Measurements from ENCODE around the gene B3GALT4.
"Not testable (repeated sequence)": the region's sequence is repeated elsewhere in the genome, so short reads cannot be mapped to it uniquely, and the experiment has no call there.

B3GALT4 gene

DNA sequence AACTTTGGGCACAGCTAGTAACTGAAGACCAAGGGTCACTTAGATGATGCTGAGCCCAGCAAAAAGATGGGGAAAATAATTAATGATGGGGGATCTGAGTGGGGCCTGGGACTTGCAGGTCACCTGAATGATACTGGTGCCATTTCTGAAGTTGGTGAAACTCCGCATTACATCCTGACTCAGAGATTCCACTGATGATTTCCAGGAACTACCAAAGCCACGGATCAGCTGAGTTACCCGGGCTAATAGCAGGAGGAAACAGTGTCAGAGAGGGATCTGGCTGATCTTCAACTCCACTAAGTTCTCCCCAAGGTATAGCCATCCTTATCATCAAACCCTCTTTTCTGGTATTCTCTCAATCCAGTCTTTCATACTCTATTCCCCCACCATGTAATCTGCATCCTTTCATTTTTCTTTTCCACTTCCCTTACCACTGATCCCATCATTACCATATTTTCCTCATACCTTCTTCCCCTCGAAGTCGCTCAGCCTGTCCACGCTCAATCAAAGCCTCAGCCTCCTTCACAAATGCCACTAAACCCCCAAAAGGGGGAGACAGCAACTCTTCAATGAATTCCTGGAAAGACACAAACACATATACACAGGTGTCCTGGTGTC is 25.4 kb upstream of the B3GALT4 start:
- in situ Hi-C loops (cut with MboI; ENCODE audit: low sequenced_read_pairs): no loop called here
- Histone ChIP-seq H3K4me1 (peaks cover 16% of the 10 kb centered on the region), H3K36me3 (replicated peaks) (peaks cover 3% of the 10 kb centered on the region; the same call in 1 of the 2 replicates), H3K27me3 (ENCODE audit: low read depth) (no peaks in the 10 kb centered on the region), H3K9me3 (no peaks in the 10 kb centered on the region), H3K4me3 (no peak overlapping the region)
- DNase-seq (ENCODE audit: low spot score in 2 of 2): no peak

DNA sequence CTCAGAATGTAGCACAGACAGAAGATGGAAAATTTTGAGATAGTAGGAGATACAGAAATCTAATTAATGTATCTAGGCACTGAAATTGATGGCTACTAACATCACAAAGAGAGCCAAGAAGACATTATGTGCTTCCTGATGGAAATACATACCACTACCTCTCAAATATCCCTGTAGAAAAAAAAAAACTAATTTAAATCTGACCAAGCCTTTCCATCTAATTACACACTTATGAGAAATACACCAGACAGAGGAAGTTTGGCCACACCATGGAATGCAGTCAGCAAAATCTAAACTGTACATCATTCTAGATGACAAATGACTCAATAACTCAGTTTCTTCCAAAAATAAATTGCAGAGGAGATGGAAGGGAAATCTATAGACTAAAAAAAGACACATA is 24.2 kb upstream of the B3GALT4 start:
- H3K36me3 ChIP-seq (replicated peaks): peaks cover 7% of the 10 kb centered on the region
- no peak overlapping the region for H3K4me3 ChIP-seq
- no peaks in the 10 kb centered on the region for H3K27me3 ChIP-seq (ENCODE audit: low read depth)
- in situ Hi-C loops (cut with MboI; ENCODE audit: low sequenced_read_pairs): no loop called here
- H3K4me1 ChIP-seq: peaks cover 16% of the 10 kb centered on the region
- no peak for DNase-seq (ENCODE audit: low spot score in 2 of 2)
- no peaks in the 10 kb centered on the region for H3K9me3 ChIP-seq

DNA sequence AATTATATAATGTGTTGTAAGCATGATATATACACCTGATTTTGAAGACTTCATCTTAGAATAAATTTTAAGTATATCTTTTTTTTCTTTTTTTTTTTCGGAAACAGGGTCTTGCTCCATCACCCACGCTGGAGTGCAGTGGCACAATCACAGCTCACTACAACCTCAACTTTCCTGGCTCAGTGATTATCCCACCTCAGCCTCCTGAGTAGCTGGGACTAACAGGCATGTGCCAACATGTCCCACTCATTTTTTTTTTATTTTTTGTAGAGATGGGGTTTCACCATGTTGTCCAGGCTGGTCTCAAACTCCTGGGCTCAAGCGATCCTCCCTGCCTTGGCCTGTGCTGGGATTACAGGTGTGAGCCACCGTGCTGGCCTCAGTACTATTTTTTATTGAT is 22.3 kb upstream of the B3GALT4 start:
- H3K27me3 ChIP-seq (ENCODE audit: low read depth): no peaks in the 10 kb centered on the region
- in situ Hi-C loops (cut with MboI; ENCODE audit: low sequenced_read_pairs): no loop called here
- peaks cover 5% of the 10 kb centered on the region for H3K4me1 ChIP-seq
- no peaks in the 10 kb centered on the region for H3K9me3 ChIP-seq
- no peak for DNase-seq (ENCODE audit: low spot score in 2 of 2)
- H3K4me3 ChIP-seq: no peak overlapping the region
- H3K36me3 ChIP-seq (replicated peaks): peaks cover 7% of the 10 kb centered on the region

DNA sequence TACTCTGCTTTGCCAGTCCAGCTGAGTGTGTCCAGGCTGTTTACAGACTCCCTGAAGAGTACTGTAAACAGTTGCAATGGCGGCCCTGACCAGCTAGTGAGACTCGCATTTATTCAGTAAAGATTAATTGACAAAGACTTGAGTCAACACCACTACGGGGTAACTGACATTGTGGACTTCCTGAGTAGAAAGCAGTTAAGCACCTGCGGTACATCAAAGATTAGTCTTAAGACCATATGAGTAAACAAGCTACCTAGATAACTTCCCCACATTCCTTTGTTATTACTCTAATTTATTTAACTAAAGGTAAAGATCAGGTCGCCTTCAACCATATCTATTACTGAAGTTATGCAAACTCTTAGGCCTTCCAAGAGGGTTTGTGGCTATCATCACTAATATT is 17.9 kb upstream of the B3GALT4 start:
- in situ Hi-C loops (cut with MboI; ENCODE audit: low sequenced_read_pairs): no loop called here
- H3K36me3 ChIP-seq (replicated peaks): peaks cover 13% of the 10 kb centered on the region

DNA sequence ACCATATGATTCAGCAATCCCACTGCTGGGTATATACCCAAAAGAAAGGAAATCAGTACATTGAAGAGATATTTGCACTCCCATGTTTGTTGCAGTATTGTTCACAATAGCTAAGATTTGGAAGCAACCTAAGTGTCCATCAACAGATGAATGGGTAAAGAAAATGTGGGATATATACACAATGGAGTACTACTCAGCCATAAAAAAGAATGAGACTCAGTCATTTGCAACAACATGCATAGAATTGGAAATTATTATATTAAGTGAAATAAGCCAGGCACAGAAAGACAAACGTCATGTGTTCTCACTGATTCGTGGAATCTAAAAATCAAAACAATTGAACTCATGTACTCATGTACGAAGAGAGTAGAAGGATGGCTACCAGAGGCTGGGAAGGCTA is 14.4 kb upstream of the B3GALT4 start:
- H3K4me3 ChIP-seq; H3K4me1 ChIP-seq; DNase-seq (ENCODE audit: low spot score in 2 of 2); in situ Hi-C loops (cut with MboI; ENCODE audit: low sequenced_read_pairs); H3K27me3 ChIP-seq (ENCODE audit: low read depth); H3K9me3 ChIP-seq: not testable (repeated sequence)
- peaks cover 35% of the 10 kb centered on the region for H3K36me3 ChIP-seq (replicated peaks)

More for the DNA sequence above, 17.9 kb upstream of the B3GALT4 start:
- H3K27me3 ChIP-seq (ENCODE audit: low read depth): no peaks in the 10 kb centered on the region
- no peaks in the 10 kb centered on the region for H3K4me1 ChIP-seq
- H3K4me3 ChIP-seq: no peak overlapping the region
- no peaks in the 10 kb centered on the region for H3K9me3 ChIP-seq
- DNase-seq (ENCODE audit: low spot score in 2 of 2): no peak

DNA sequence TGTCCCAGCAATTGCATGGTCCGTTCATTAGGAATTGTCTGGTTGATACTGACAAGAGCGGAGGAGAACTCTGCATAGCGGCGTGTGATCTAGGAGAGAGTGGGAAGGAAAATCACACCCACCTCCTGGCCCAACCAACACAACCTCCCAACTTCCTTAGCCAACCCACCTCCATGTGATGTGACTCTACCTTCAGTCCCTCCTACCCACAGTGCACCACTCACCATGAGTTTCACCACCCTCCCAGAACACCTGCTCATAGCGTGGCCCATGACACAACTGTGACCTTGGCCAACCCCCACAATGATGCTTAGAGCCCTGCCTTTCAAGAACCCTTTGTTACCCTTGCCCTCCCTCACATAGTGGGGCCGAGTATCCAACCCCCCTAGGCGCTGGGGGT is 12.9 kb upstream of the B3GALT4 start:
- in situ Hi-C loops (cut with MboI; ENCODE audit: low sequenced_read_pairs): no loop called here
- Histone ChIP-seq H3K4me1 (no peaks in the 10 kb centered on the region), H3K27me3 (ENCODE audit: low read depth) (no peaks in the 10 kb centered on the region), H3K4me3 (no peak overlapping the region), H3K9me3 (no peaks in the 10 kb centered on the region), H3K36me3 (replicated peaks) (peaks cover 43% of the 10 kb centered on the region)
- no peak for DNase-seq (ENCODE audit: low spot score in 2 of 2)

DNA sequence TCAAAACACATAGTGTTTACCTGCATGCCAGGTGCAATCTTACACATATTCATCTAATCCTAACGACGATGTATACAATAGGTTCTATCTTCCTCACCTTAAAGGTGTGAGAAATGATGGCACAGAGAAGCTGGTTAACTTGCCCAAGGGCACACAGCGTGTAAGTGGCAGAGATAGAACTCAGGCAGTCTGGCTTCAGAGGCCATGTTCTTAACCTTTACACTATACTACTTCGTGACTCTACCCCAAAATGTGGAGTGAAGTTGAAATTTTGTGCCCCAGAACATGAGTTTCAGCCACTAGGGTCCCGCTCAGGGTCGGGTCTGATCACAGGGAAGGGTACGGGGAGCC is 5.8 kb upstream of the B3GALT4 start:
- Histone ChIP-seq H3K36me3 (replicated peaks) (peaks cover 65% of the 10 kb centered on the region), H3K4me1 (peaks cover 20% of the 10 kb centered on the region), H3K4me3 (peak overlapping the region; percentile 78), H3K9me3 (no peaks in the 10 kb centered on the region), H3K27me3 (ENCODE audit: low read depth) (no peaks in the 10 kb centered on the region)
- in situ Hi-C loops (cut with MboI; ENCODE audit: low sequenced_read_pairs): no loop called here
- DNase-seq (ENCODE audit: low spot score in 2 of 2): no peak

DNA sequence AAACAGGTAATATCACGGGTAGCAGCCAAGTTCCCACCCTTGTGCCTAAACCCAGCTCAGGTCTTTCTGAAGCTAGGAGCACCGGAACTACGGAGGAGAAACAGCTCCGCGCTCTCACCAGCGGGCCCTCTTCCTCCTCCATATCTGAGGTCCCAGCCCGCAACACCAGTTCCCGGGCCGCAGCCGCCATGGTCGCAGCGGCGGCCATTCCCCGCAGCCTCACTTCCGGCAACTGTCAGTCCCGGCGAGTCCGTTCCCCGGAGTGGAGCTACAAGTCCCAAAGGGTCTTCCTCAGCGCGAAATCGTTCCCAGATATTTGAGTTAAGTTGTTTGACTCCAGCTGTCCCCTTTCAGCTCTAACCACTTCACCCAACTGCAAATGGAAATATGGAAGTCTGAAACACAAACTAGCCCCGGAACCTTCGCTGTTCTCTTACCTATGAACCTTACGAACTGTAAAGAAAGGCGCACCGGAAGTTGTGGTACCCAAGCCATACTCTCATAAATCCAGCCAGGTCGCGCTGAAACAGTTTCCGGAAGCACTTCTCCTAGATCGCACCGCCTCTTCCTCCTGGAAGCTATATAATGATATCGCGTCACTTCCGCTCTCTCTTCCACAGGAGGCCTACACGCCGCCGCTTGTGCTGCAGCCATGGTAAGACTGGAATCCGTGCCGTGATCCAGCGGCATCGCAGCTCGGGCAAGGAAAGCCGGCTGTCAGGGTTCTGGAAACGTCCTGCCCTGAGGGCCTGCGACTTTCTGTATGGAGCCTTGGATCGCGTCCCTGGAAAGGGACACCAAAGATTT is 5.3 kb upstream of the B3GALT4 start, which contains the start of the genes RPS18 and VPS52:
TSS of gene RPS18 (plus strand) at position 608 of the 807 bp plus-strand sequence. CDS start at position 653, 45 bp downstream.
TSS of gene VPS52 (minus strand) at position 409 of the 807 bp plus-strand sequence. CDS start at position 208, 201 bp downstream.
- H3K4me1 ChIP-seq: peaks cover 25% of the 10 kb centered on the region
- no peaks in the 10 kb centered on the region for H3K9me3 ChIP-seq
- H3K4me3 ChIP-seq: peak within 1 kb of the TSS; percentile 78
- in situ Hi-C loops (cut with MboI; ENCODE audit: low sequenced_read_pairs): no loop called here
- H3K27me3 ChIP-seq (ENCODE audit: low read depth): no peaks in the 10 kb centered on the region
- peak; percentile 92 to 93 for DNase-seq (ENCODE audit: low spot score in 2 of 2)
- H3K36me3 ChIP-seq (replicated peaks): peaks cover 65% of the 10 kb centered on the region

DNA sequence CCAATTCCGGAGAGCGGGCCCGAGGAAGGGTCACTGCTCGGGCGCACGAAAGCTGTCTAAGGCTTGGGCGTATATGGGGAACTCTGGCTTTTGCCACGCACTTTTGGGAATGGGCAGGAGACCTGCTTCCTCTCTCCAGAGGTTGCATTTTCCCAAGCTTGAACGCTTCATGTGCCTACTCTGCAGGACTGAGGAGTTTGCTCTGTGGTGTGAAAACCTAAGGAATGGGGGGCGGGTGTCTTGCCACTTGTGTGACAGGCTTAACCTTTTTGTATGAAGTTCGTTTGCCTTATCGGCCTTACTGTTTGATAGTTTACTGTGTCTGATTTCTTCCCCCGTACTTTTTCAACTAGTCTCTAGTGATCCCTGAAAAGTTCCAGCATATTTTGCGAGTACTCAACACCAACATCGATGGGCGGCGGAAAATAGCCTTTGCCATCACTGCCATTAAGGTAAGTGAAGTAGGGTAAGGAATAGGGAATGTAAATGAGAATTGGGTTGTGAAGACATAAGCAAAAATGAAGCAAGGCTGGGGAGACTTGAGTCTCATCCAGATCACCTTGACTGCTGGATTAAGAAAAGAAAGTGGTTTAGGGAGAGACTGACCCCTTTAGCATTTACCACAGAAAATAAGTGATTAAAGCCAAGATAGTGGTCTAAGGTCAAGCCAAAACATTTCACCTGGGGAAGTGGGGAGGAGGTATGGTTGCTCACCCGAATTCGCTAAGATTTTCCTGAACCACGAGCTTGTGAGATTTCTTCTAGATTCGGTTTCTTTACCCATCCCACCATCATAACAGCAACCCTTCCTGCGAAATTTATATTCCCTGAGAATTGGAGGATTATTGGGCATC is 4.4 kb upstream of the B3GALT4 start:
- H3K36me3 ChIP-seq (replicated peaks): peaks cover 61% of the 10 kb centered on the region
- in situ Hi-C loops (cut with MboI; ENCODE audit: low sequenced_read_pairs): no loop called here

DNA sequence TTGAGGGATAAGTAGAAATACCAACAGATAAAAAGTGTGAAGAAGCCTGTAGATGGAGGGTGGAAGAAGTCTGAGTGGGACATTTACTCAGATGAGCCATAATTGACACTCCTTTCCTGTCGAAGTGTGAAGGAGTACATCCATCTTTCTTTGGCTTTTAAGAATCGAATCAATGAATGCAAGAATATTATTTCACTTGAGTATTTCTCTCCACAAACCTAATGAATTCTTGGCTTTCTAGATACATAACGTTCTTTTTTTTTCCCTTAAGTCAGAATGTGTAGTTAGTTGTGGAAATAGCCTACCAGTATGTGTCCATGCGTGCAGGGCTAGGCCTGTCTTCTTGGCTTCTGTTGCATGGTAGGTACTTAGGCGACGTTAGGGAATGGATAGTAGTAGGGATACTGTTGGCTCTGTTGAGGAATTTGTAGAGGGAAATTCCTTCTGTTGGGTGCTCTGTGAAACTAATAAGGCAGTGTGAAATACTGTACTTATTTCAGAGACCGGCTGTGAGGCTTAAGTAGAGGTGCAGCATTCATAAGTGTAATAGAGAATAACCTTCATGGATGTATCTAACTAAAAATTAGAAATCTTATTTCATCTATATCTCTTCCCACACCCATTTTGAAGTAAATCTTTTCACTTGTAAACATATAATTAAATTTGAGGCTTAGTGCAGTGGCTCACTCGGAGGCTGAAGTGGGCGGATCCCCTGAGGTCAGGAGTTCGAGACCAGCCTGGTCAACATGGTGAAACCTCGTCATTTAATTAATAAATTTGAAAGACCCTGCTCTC is 3.6 kb upstream of the B3GALT4 start:
- no peaks in the 10 kb centered on the region for H3K9me3 ChIP-seq
- H3K36me3 ChIP-seq (replicated peaks): peaks cover 64% of the 10 kb centered on the region
- H3K4me3 ChIP-seq: peak overlapping the region; percentile 78
- H3K27me3 ChIP-seq (ENCODE audit: low read depth): no peaks in the 10 kb centered on the region
- peaks cover 25% of the 10 kb centered on the region for H3K4me1 ChIP-seq
- no peak for DNase-seq (ENCODE audit: low spot score in 2 of 2)
- in situ Hi-C loops (cut with MboI; ENCODE audit: low sequenced_read_pairs): no loop called here

More for the DNA sequence above, 4.4 kb upstream of the B3GALT4 start:
- H3K4me3 ChIP-seq: peak overlapping the region; percentile 78
- no peaks in the 10 kb centered on the region for H3K27me3 ChIP-seq (ENCODE audit: low read depth)
- no peak for DNase-seq (ENCODE audit: low spot score in 2 of 2)
- peaks cover 25% of the 10 kb centered on the region for H3K4me1 ChIP-seq
- H3K9me3 ChIP-seq: no peaks in the 10 kb centered on the region

DNA sequence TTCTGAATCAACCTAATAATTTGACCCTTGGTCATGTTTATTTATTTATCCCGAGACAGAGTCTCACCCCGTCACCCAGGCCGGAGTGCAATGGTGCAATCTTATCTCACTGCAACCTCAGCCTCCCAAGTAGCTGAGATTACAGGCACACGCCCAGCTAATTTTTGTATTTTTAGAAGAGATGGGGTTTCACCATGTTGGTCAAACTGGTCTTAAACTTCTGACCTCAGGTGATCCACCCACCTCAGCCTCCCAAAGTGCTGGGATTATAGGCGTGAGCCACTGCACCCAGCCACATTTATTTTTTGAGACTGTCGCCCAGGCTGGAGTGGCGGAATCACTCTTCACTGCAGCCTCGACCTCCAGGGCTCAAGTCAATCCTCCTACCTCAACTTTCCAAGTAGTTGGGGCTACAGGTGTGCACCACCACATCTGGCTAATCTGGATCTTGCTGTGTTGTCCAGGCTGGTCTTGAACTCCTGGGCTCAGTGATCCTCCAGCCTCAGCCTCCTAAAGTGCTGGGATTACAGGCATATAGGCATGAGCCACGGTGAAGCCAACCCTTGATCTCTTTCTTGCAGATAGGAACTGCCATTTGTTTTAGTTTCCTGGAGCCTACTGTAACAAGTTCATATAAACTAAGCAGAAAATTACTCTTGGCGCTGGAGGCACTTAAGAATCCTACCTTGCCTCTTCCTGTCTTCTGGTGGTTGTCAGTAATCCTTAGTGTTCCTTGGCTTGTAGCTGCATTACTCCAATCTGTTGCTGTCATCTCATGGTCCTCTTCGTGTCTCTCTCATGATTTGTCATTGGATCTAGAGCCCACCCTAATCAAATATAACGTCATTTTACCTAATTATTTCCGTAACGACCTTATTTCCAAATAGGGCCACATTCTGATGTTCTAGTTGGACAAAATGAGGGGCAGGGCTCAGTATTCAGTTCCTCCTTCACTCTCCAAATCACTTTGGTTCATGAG is 2.7 kb upstream of the B3GALT4 start:
- H3K4me3 ChIP-seq: peak overlapping the region; percentile 78
- in situ Hi-C loops (cut with MboI; ENCODE audit: low sequenced_read_pairs): no loop called here
- H3K27me3 ChIP-seq (ENCODE audit: low read depth): no peaks in the 10 kb centered on the region
- H3K9me3 ChIP-seq: no peaks in the 10 kb centered on the region
- H3K4me1 ChIP-seq: peaks cover 25% of the 10 kb centered on the region
- DNase-seq (ENCODE audit: low spot score in 2 of 2): no peak
- H3K36me3 ChIP-seq (replicated peaks): peaks cover 66% of the 10 kb centered on the region

DNA sequence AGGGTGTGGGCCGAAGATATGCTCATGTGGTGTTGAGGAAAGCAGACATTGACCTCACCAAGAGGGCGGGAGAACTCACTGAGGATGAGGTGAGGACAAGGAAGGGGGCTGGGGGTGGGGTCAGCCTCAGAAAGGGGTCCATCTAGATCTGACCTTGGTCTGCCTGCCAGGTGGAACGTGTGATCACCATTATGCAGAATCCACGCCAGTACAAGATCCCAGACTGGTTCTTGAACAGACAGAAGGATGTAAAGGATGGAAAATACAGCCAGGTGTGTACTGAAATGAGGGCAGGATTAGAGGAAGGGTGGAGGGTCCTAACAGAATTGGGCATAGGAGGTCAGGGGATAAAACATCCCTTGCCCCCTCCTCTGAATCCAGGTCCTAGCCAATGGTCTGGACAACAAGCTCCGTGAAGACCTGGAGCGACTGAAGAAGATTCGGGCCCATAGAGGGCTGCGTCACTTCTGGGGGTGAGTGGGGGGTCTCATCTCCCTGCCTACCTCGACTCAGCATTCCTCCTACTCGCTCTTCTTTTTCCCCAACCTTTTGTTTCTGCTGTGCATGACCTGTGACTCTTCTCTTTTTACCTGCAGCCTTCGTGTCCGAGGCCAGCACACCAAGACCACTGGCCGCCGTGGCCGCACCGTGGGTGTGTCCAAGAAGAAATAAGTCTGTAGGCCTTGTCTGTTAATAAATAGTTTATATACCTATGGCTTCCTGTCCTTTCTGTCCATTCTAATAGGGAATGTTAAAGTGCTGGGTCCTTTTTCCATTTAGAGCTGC is 935 bp upstream of the B3GALT4 start:
- peak overlapping the region; percentile 78 for H3K4me3 ChIP-seq
- in situ Hi-C loops (cut with MboI; ENCODE audit: low sequenced_read_pairs); H3K9me3 ChIP-seq; H3K27me3 ChIP-seq (ENCODE audit: low read depth): not testable (repeated sequence)
- DNase-seq (ENCODE audit: low spot score in 2 of 2): peak in 1 of 2 experiments; percentile 38
- peaks cover 77% of the 10 kb centered on the region for H3K36me3 ChIP-seq (replicated peaks)
- peaks cover 25% of the 10 kb centered on the region for H3K4me1 ChIP-seq

All from HAP-1 (cell line).